Smooth muscle cell (in vitro differentiated cells): Measurements from ENCODE around the gene TNFAIP8. TPM values are rescaled to one million over a fixed set of nuclear protein-coding genes. Genes with fewer than 3 reads are reported as not detected.
A peak's percentile ranks its signal among the peaks of the same experiment; 100 is the strongest.

Source experiments
- DNase-seq: peaks from one replicate; lab custom pipeline; 2025; ENCODE audit not compliant: unreplicated experiment; lab: John Stamatoyannopoulos, UW
- H2AFZ ChIP-seq: fragments of 200-600 bp; sonication (generic); 2 replicates; pipeline ENCODE4 v1.6.0; 2016; ENCODE audit warnings: antibody characterized with exemption, low read depth, mild to moderate bottlenecking
- H3F3A ChIP-seq: fragments of 200-600 bp; sonication (generic); 2 replicates; pipeline ENCODE4 v1.6.0; 2017; ENCODE audit warnings: antibody characterized with exemption, low read depth
- H3K27ac ChIP-seq: fragments of 200-600 bp; sonication (generic); 2 replicates; pipeline ENCODE4 v1.5.1; 2016; ENCODE audit warnings: low read depth, mild to moderate bottlenecking
- H3K27me3 ChIP-seq: fragments of 200-600 bp; sonication (generic); 2 replicates; pipeline ENCODE4 v1.6.1; 2016; ENCODE audit warnings: low read depth, mild to moderate bottlenecking
- H3K36me3 ChIP-seq: fragments of 200-600 bp; sonication (generic); 2 replicates; pipeline ENCODE4 v1.5.1; 2016; ENCODE audit warnings: low read depth
- H3K4me1 ChIP-seq: fragments of 200-600 bp; sonication (generic); 2 replicates; pipeline ENCODE4 v1.5.1; 2016; ENCODE audit warnings: low read depth
- H3K4me2 ChIP-seq: fragments of 200-600 bp; sonication (generic); 2 replicates; pipeline ENCODE4 v1.6.0; 2016; ENCODE audit warnings: mild to moderate bottlenecking
- H3K4me3 ChIP-seq: fragments of 200-600 bp; sonication (generic); 2 replicates; pipeline ENCODE4 v1.5.1; 2016; ENCODE audit warnings: mild to moderate bottlenecking
- H3K79me2 ChIP-seq: fragments of 200-600 bp; sonication (generic); 2 replicates; pipeline ENCODE4 v1.6.0; 2016; ENCODE audit warnings: low read depth, mild to moderate bottlenecking
- H3K9ac ChIP-seq: fragments of 200-600 bp; sonication (generic); 2 replicates; pipeline ENCODE4 v1.6.0; 2016; ENCODE audit warnings: low read depth
- H3K9me3 ChIP-seq: fragments of 200-600 bp; sonication (generic); replicated peaks from 2 replicates; pipeline ENCODE4 v1.5.1; 2016; ENCODE audit warnings: low read depth
- H4K20me1 ChIP-seq: fragments of 200-600 bp; sonication (generic); 2 replicates; pipeline ENCODE4 v1.6.0; 2016; ENCODE audit warnings: low read depth
- WGBS: methylation state at CpG from one replicate; pipeline ENCODE4 v1.1.7; 2016; ENCODE audit warnings: low lambda C conversion rate; 5-methylcytosine and 5-hydroxymethylcytosine counted together
- polyA plus RNA-seq: library from polyadenylated mRNA; unstranded; fragments of >200 nt; fragmentation: Nextera tagmentation; extraction: Ambion mirVana; gene quantifications from 2 replicates; pipeline ENCODE4 v1.2.1, GENCODE V29; 2016
- total RNA-seq: library from RNA; depleted of rRNA; stranded (reverse); fragments of >200 nt; gene quantifications from 2 replicates; pipeline ENCODE4 v1.2.3, GENCODE V29; 2014
- TF ChIP-seq, protein P1 (sequence below): fragments of 200-600 bp; sonication (generic); IDR thresholded peaks from 2 replicates; pipeline ENCODE4 v1.5.1; 2017; ENCODE audit warnings: borderline replicate concordance, mild to moderate bottlenecking, antibody characterized with exemption; ENCODE audit not compliant: insufficient read depth, poor library complexity, severe bottlenecking

The TNFAIP8 gene
- total and polyA plus RNA-seq, 2 experiments from 2014 or later, result 15.7 to 81.2 TPM

- H3K4me1 ChIP-seq, result no peaks in the 10 kb centered on the region
- TF ChIP-seq, protein P1, sequence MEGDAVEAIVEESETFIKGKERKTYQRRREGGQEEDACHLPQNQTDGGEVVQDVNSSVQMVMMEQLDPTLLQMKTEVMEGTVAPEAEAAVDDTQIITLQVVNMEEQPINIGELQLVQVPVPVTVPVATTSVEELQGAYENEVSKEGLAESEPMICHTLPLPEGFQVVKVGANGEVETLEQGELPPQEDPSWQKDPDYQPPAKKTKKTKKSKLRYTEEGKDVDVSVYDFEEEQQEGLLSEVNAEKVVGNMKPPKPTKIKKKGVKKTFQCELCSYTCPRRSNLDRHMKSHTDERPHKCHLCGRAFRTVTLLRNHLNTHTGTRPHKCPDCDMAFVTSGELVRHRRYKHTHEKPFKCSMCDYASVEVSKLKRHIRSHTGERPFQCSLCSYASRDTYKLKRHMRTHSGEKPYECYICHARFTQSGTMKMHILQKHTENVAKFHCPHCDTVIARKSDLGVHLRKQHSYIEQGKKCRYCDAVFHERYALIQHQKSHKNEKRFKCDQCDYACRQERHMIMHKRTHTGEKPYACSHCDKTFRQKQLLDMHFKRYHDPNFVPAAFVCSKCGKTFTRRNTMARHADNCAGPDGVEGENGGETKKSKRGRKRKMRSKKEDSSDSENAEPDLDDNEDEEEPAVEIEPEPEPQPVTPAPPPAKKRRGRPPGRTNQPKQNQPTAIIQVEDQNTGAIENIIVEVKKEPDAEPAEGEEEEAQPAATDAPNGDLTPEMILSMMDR, result no peak
- H3K79me2 ChIP-seq, result peaks cover 79% of the 10 kb centered on the region
- H3F3A ChIP-seq, result no peaks in the 10 kb centered on the region
- no peak overlapping the region for H3K4me2 ChIP-seq
- H3K9ac ChIP-seq, result no peak overlapping the region
- peaks cover 67% of the 10 kb centered on the region for H4K20me1 ChIP-seq
- H3K27ac ChIP-seq, result no peak overlapping the region
- no peak overlapping the region for H2AFZ ChIP-seq
- no peaks in the 10 kb centered on the region for H3K36me3 ChIP-seq
- no peaks in the 10 kb centered on the region for H3K9me3 ChIP-seq
- DNase-seq, result no peak
- H3K4me3 ChIP-seq, result no peak overlapping the region
- H3K27me3 ChIP-seq, result no peaks in the 10 kb centered on the region
- 81% methylated on average over 1 of the region's 1 CpG for WGBS
These were observed 8.2 kb upstream of the TNFAIP8 start for GRCh38 chr5:119347574-119347973.

GRCh38 chr5:119347991-119348390 is 7.8 kb upstream of the TNFAIP8 start:
- 69% methylated on average over 1 of the region's 1 CpG for WGBS
- Histone ChIP-seq H3K4me3 (no peak overlapping the region), H3K27ac (no peak overlapping the region), H4K20me1 (peaks cover 63% of the 10 kb centered on the region), H3K4me1 (no peaks in the 10 kb centered on the region), H3F3A (no peaks in the 10 kb centered on the region), H3K4me2 (no peak overlapping the region), H3K36me3 (no peaks in the 10 kb centered on the region), H2AFZ (no peak overlapping the region), H3K9ac (no peak overlapping the region), H3K79me2 (peaks cover 75% of the 10 kb centered on the region), H3K9me3 (no peaks in the 10 kb centered on the region), H3K27me3 (no peaks in the 10 kb centered on the region)
- no peak for DNase-seq
- TF ChIP-seq, protein P1, result no peak

- peaks cover 56% of the 10 kb centered on the region for H3K79me2 ChIP-seq
- peaks cover 9% of the 10 kb centered on the region for H3K4me1 ChIP-seq
- 23% methylated on average over 2 of the region's 2 CpGs for WGBS
- H3K4me3 ChIP-seq, result no peak overlapping the region
- TF ChIP-seq, protein P1, result no peak
- H3K4me2 ChIP-seq, result peak overlapping the region; percentile 58
- no peaks in the 10 kb centered on the region for H3K36me3 ChIP-seq
- H3K27ac ChIP-seq, result peak overlapping the region; percentile 87
- H3K9ac ChIP-seq, result peak overlapping the region; percentile 3
- no peaks in the 10 kb centered on the region for H3K27me3 ChIP-seq
- peaks cover 48% of the 10 kb centered on the region for H4K20me1 ChIP-seq
- no peak for DNase-seq
- H3K9me3 ChIP-seq, result no peaks in the 10 kb centered on the region
- no peaks in the 10 kb centered on the region for H3F3A ChIP-seq
- no peak overlapping the region for H2AFZ ChIP-seq
These were observed 2.6 kb upstream of the TNFAIP8 start for GRCh38 chr5:119353213-119353612.

GRCh38 chr5:119353686-119354366 is 2.0 kb upstream of the TNFAIP8 start:
- TF ChIP-seq, protein P1, result no peak
- Histone ChIP-seq H2AFZ (no peak overlapping the region), H4K20me1 (peaks cover 54% of the 10 kb centered on the region), H3K4me2 (peak overlapping the region; percentile 58), H3K9ac (peak overlapping the region; percentile 3), H3K4me3 (no peak overlapping the region), H3K27ac (peak overlapping the region; percentile 87), H3K79me2 (peaks cover 60% of the 10 kb centered on the region), H3F3A (no peaks in the 10 kb centered on the region), H3K4me1 (peaks cover 9% of the 10 kb centered on the region), H3K27me3 (no peaks in the 10 kb centered on the region), H3K36me3 (no peaks in the 10 kb centered on the region), H3K9me3 (no peaks in the 10 kb centered on the region)
- WGBS, result 34% methylated on average over 5 of the region's 5 CpGs
- no peak for DNase-seq
